Measurements from ENCODE around the gene ZNF536. TPM values are rescaled to one million over a fixed set of nuclear protein-coding genes. Genes with fewer than 3 reads are reported as not detected.

Gene ZNF536
- total RNA-seq, 1 experiment from 2014 or later = not detected

DNA sequence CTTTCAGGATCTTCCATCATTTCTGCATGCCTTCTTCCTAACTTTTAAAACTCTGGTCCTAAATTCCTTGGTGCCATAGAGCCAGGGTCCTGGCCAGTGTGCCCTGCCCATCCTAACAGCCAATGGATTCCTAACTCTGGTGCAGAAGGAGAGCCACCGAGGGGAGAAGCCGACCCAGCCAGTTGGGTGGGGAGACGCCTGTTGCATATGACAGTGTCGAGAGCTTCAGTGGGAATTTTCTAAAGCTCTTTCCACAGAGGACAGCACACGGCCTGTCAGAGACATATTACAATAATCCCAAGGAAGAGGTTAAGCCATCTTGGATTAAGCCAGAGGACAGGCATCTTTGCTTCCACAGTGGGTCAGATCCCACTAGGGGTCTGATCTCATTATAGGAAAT, 180.4 kb downstream of the ZNF536 start:
- Histone ChIP-seq H2AFZ (ENCODE audit: low read length) (no peak overlapping the region), H3F3A (ENCODE audit: low read length, unreplicated experiment) (no peaks in the 10 kb centered on the region), H3K27ac (ENCODE audit: low read length) (no peak overlapping the region), H3K9ac (ENCODE audit: low read length) (no peak overlapping the region), H3K27me3 (ENCODE audit: low read length) (no peaks in the 10 kb centered on the region), H3K36me3 (ENCODE audit: low read depth, low read length) (no peaks in the 10 kb centered on the region), H3K4me2 (ENCODE audit: low read length) (no peak overlapping the region), H4K20me1 (ENCODE audit: low read length) (no peaks in the 10 kb centered on the region), H3K9me2 (replicated peaks; ENCODE audit: low read length) (no peaks in the 10 kb centered on the region), H3K9me3 (ENCODE audit: low read length) (no peaks in the 10 kb centered on the region), H3K4me3 (ENCODE audit: low read length) (no peak overlapping the region), H3K4me1 (ENCODE audit: insufficient read depth, low read length) (no peaks in the 10 kb centered on the region), H3K79me2 (ENCODE audit: low read length) (no peaks in the 10 kb centered on the region)
- BruUV-seq (replicated peaks) = no TSS peak
- ChIA-PET POLR2A (ENCODE audit: unreplicated experiment) (no interaction called here), CTCF (no interaction called here)
- TF ChIP-seq EZH2 (IDR thresholded peaks at IDR 0.05; ENCODE audit: low read length, unreplicated experiment) = no peak
- TF ChIP-seq EZH2phosphoT487 (IDR thresholded peaks at IDR 0.05; ENCODE audit: borderline replicate concordance, low read length) = no peak
- TF ChIP-seq, protein P1, sequence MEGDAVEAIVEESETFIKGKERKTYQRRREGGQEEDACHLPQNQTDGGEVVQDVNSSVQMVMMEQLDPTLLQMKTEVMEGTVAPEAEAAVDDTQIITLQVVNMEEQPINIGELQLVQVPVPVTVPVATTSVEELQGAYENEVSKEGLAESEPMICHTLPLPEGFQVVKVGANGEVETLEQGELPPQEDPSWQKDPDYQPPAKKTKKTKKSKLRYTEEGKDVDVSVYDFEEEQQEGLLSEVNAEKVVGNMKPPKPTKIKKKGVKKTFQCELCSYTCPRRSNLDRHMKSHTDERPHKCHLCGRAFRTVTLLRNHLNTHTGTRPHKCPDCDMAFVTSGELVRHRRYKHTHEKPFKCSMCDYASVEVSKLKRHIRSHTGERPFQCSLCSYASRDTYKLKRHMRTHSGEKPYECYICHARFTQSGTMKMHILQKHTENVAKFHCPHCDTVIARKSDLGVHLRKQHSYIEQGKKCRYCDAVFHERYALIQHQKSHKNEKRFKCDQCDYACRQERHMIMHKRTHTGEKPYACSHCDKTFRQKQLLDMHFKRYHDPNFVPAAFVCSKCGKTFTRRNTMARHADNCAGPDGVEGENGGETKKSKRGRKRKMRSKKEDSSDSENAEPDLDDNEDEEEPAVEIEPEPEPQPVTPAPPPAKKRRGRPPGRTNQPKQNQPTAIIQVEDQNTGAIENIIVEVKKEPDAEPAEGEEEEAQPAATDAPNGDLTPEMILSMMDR (conservative IDR thresholded peaks at IDR 0.05; ENCODE audit: low read depth, low read length) = no peak
- intact Hi-C loops (cut with micrococcal nuclease) = no loop called here
- ATAC-seq (no peak), DNase-seq (no peak)

GRCh38 chr19:30555075-30555790, 183.0 kb downstream of the ZNF536 start:
- H3K4me2 ChIP-seq (ENCODE audit: low read length) = no peak overlapping the region
- BruUV-seq (replicated peaks) = no TSS peak
- DNase-seq = no peak
- no peak overlapping the region for H3K27ac ChIP-seq (ENCODE audit: low read length)
- H3K9me3 ChIP-seq (ENCODE audit: low read length) = no peaks in the 10 kb centered on the region
- no peak overlapping the region for H3K4me3 ChIP-seq (ENCODE audit: low read length)
- H3K79me2 ChIP-seq (ENCODE audit: low read length) = no peaks in the 10 kb centered on the region
- POLR2A ChIA-PET (ENCODE audit: unreplicated experiment) = no interaction called here
- H3K36me3 ChIP-seq (ENCODE audit: low read depth, low read length) = no peaks in the 10 kb centered on the region
- H2AFZ ChIP-seq (ENCODE audit: low read length) = no peak overlapping the region
- no peaks in the 10 kb centered on the region for H3K9me2 ChIP-seq (replicated peaks; ENCODE audit: low read length)
- no peaks in the 10 kb centered on the region for H3K27me3 ChIP-seq (ENCODE audit: low read length)
- no peaks in the 10 kb centered on the region for H4K20me1 ChIP-seq (ENCODE audit: low read length)
- TF ChIP-seq, protein P1 (conservative IDR thresholded peaks at IDR 0.05; ENCODE audit: low read depth, low read length) = no peak
- TF ChIP-seq EZH2phosphoT487 (IDR thresholded peaks at IDR 0.05; ENCODE audit: borderline replicate concordance, low read length) = no peak
- TF ChIP-seq EZH2 (IDR thresholded peaks at IDR 0.05; ENCODE audit: low read length, unreplicated experiment) = no peak
- no peak overlapping the region for H3K9ac ChIP-seq (ENCODE audit: low read length)
- ATAC-seq = no peak
- intact Hi-C loops (cut with micrococcal nuclease) = no loop called here
- CTCF ChIA-PET = no interaction called here
- H3K4me1 ChIP-seq (ENCODE audit: insufficient read depth, low read length) = no peaks in the 10 kb centered on the region
- no peaks in the 10 kb centered on the region for H3F3A ChIP-seq (ENCODE audit: low read length, unreplicated experiment)

DNA sequence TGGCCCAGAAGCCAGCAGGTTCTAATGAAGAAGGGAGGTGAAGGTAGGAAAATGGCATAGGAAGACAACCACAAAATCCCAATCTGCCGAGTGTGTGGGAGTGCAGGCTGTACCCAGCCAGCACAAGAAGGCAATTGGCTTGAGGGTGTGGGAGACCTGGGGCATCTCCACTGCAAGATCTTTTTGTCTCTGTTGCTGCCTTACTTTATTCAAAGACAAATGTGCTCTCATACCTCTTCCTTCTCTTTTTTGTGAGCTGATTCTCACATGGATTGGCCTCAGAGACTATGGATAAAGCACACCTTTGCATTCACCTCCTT, 183.6 kb downstream of the ZNF536 start:
- H3K36me3 ChIP-seq (ENCODE audit: low read depth, low read length) = no peaks in the 10 kb centered on the region
- no peaks in the 10 kb centered on the region for H3K9me3 ChIP-seq (ENCODE audit: low read length)
- BruUV-seq (replicated peaks) = no TSS peak
- DNase-seq (no peak), ATAC-seq (no peak)
- no peaks in the 10 kb centered on the region for H3K9me2 ChIP-seq (replicated peaks; ENCODE audit: low read length)
- H2AFZ ChIP-seq (ENCODE audit: low read length) = no peak overlapping the region
- no peak for TF ChIP-seq EZH2phosphoT487 (IDR thresholded peaks at IDR 0.05; ENCODE audit: borderline replicate concordance, low read length)
- TF ChIP-seq, protein P1 (conservative IDR thresholded peaks at IDR 0.05; ENCODE audit: low read depth, low read length) = no peak
- no peak for TF ChIP-seq EZH2 (IDR thresholded peaks at IDR 0.05; ENCODE audit: low read length, unreplicated experiment)
- CTCF ChIA-PET = no interaction called here
- H3K4me1 ChIP-seq (ENCODE audit: insufficient read depth, low read length) = no peaks in the 10 kb centered on the region
- H3K9ac ChIP-seq (ENCODE audit: low read length) = no peak overlapping the region
- H3K4me2 ChIP-seq (ENCODE audit: low read length) = no peak overlapping the region
- H3K27ac ChIP-seq (ENCODE audit: low read length) = no peak overlapping the region
- H3K4me3 ChIP-seq (ENCODE audit: low read length) = no peak overlapping the region
- H4K20me1 ChIP-seq (ENCODE audit: low read length) = no peaks in the 10 kb centered on the region
- no peaks in the 10 kb centered on the region for H3F3A ChIP-seq (ENCODE audit: low read length, unreplicated experiment)
- intact Hi-C loops (cut with micrococcal nuclease) = no loop called here
- H3K27me3 ChIP-seq (ENCODE audit: low read length) = no peaks in the 10 kb centered on the region
- no peaks in the 10 kb centered on the region for H3K79me2 ChIP-seq (ENCODE audit: low read length)
- POLR2A ChIA-PET (ENCODE audit: unreplicated experiment) = no interaction called here
